Neural cell (in vitro differentiated cells): ENCODE results near the gene GALE. TPM values are rescaled to one million over a fixed set of nuclear protein-coding genes. Genes with fewer than 3 reads are reported as not detected.

ENCODE experiments used
- H2AFZ ChIP-seq: fragments of 200-600, 300-800 bp; sonication (generic), shearing (Covaris generic); 2 replicates; pipeline ENCODE4 v1.6.0; 2014; ENCODE audit warnings: low read depth, mild to moderate bottlenecking, antibody characterized with exemption, low read length, moderate library complexity
- H3F3A ChIP-seq: fragments of 200-600 bp; shearing (Covaris generic); 2 replicates; pipeline ENCODE4 v1.6.1; 2016; ENCODE audit warnings: mild to moderate bottlenecking, moderate library complexity, mixed read lengths, antibody characterized with exemption, low read length; ENCODE audit not compliant: insufficient read depth, poor library complexity, severe bottlenecking
- H3K27ac ChIP-seq: fragments of 200-600, 300-800 bp; sonication (generic), shearing (Covaris generic); 2 replicates; pipeline ENCODE4 v1.5.1; 2014; ENCODE audit warnings: mild to moderate bottlenecking, low read length, moderate library complexity
- H3K27me3 ChIP-seq: fragments of 300-800, 200-600 bp; sonication (generic), shearing (Covaris generic); 2 replicates; pipeline ENCODE4 v1.6.0; 2014; ENCODE audit warnings: mild to moderate bottlenecking, low read depth, low read length, moderate library complexity; ENCODE audit not compliant: insufficient read depth
- H3K36me3 ChIP-seq: fragments of 300-800, 200-600 bp; sonication (generic), shearing (Covaris generic); 2 replicates; pipeline ENCODE4 v1.5.1; 2014; ENCODE audit warnings: mild to moderate bottlenecking, antibody characterized with exemption, low read length, moderate library complexity; ENCODE audit not compliant: insufficient read depth
- H3K4me2 ChIP-seq: fragments of 300-800, 200-600 bp; sonication (generic), shearing (Covaris generic); 2 replicates; pipeline ENCODE4 v1.6.0; 2014; ENCODE audit warnings: mild to moderate bottlenecking, low read length
- H3K4me3 ChIP-seq: fragments of 300-800, 200-600 bp; sonication (generic), shearing (Covaris generic); 2 replicates; pipeline ENCODE4 v1.5.1; 2014; ENCODE audit warnings: mild to moderate bottlenecking, low read length, moderate library complexity
- H3K79me2 ChIP-seq: fragments of 200-600 bp; shearing (Covaris generic); replicated peaks from 2 replicates; pipeline ENCODE4 v1.6.0; 2014; ENCODE audit warnings: mild to moderate bottlenecking, low read length, moderate library complexity; ENCODE audit not compliant: insufficient read depth
- H3K9ac ChIP-seq: fragments of 300-800, 200-600 bp; sonication (generic), shearing (Covaris generic); 2 replicates; pipeline ENCODE4 v1.6.1; 2016; ENCODE audit warnings: mild to moderate bottlenecking, low read length, mixed read lengths
- H3K9me2 ChIP-seq: fragments of 200-600 bp; shearing (Covaris generic); 2 replicates; pipeline ENCODE4 v1.6.1; 2016; ENCODE audit warnings: mild to moderate bottlenecking, low read length, mixed read lengths; ENCODE audit not compliant: insufficient read depth
- H3K9me3 ChIP-seq: fragments of 200-600, 300-800 bp; sonication (generic), shearing (Covaris generic); 2 replicates; pipeline ENCODE4 v1.6.1; 2016; ENCODE audit warnings: mild to moderate bottlenecking, mixed run types, low read length, moderate library complexity, mixed read lengths
- H4K20me1 ChIP-seq: fragments of 200-600 bp; shearing (Covaris generic); 2 replicates; pipeline ENCODE4 v1.6.1; 2016; ENCODE audit warnings: mild to moderate bottlenecking, mixed run types; ENCODE audit not compliant: insufficient read depth
- EZH2 ChIP-seq: fragments of 200-600, 300-800 bp; shearing (Covaris generic), sonication (generic); IDR thresholded peaks from 2 replicates; pipeline ENCODE4 v1.6.1; 2014; ENCODE audit warnings: antibody characterized with exemption, low read length, borderline replicate concordance, mild to moderate bottlenecking; ENCODE audit not compliant: insufficient read depth, poor library complexity, severe bottlenecking
- RAD21 ChIP-seq: fragments of 450-650 bp; conservative IDR thresholded peaks from 2 replicates; pipeline ENCODE4 v1.6.1; 2014; ENCODE audit warnings: antibody characterized with exemption, mild to moderate bottlenecking, moderate library complexity
- SMC3 ChIP-seq: fragments of 450-650 bp; conservative IDR thresholded peaks from 2 replicates; pipeline ENCODE4 v1.6.1; 2014; ENCODE audit warnings: antibody characterized with exemption, mild to moderate bottlenecking, moderate library complexity; ENCODE audit not compliant: poor library complexity
- TAF1 ChIP-seq: IDR thresholded peaks from 2 replicates; pipeline ENCODE4 v1.6.1; 2012; ENCODE audit warnings: low read depth
- polyA plus RNA-seq: library from polyadenylated mRNA; depleted of rRNA; stranded (reverse); fragments of >200 nt; gene quantifications from 2 replicates; pipeline ENCODE4 v1.2.3, GENCODE V29; 2014
- TF ChIP-seq, protein P1 (sequence below): IDR thresholded peaks from 2 replicates; pipeline ENCODE4 v1.6.1; 2012; ENCODE audit warnings: borderline replicate concordance

The GALE gene
- polyA plus RNA-seq, 1 donor from 2014 or later, result 109 TPM

DNA sequence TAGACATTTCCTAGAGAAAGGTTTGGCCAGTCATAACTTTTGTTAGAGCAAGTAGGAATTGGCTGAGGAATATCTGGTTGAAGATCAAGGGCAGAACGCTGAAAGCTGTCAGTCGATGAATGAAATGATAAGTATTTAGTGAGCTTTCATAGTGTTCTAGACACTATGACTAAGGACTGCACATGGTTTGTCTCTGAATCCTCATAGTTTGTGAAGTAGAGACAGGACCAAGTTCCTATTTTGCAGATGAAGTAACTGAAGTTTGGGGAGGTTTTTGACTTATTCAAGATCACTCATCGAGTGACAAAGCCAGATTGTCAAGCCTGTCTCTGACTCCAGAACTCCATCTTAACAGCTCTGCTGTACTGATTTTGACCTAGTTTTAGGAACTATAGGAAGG, 52.5 kb downstream of the GALE start:
- Histone ChIP-seq H3F3A (no peaks in the 10 kb centered on the region), H3K9ac (no peak overlapping the region), H3K9me3 (no peaks in the 10 kb centered on the region), H3K27ac (no peak overlapping the region), H3K79me2 (peaks cover 44% of the 10 kb centered on the region), H4K20me1 (no peaks in the 10 kb centered on the region), H3K4me3 (no peak overlapping the region), H3K27me3 (no peaks in the 10 kb centered on the region), H2AFZ (no peak overlapping the region), H3K9me2 (no peaks in the 10 kb centered on the region), H3K36me3 (no peaks in the 10 kb centered on the region), H3K4me2 (no peak overlapping the region)
- TF ChIP-seq, protein P1, sequence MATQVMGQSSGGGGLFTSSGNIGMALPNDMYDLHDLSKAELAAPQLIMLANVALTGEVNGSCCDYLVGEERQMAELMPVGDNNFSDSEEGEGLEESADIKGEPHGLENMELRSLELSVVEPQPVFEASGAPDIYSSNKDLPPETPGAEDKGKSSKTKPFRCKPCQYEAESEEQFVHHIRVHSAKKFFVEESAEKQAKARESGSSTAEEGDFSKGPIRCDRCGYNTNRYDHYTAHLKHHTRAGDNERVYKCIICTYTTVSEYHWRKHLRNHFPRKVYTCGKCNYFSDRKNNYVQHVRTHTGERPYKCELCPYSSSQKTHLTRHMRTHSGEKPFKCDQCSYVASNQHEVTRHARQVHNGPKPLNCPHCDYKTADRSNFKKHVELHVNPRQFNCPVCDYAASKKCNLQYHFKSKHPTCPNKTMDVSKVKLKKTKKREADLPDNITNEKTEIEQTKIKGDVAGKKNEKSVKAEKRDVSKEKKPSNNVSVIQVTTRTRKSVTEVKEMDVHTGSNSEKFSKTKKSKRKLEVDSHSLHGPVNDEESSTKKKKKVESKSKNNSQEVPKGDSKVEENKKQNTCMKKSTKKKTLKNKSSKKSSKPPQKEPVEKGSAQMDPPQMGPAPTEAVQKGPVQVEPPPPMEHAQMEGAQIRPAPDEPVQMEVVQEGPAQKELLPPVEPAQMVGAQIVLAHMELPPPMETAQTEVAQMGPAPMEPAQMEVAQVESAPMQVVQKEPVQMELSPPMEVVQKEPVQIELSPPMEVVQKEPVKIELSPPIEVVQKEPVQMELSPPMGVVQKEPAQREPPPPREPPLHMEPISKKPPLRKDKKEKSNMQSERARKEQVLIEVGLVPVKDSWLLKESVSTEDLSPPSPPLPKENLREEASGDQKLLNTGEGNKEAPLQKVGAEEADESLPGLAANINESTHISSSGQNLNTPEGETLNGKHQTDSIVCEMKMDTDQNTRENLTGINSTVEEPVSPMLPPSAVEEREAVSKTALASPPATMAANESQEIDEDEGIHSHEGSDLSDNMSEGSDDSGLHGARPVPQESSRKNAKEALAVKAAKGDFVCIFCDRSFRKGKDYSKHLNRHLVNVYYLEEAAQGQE, result no peak
- no peak for TF ChIP-seq TAF1
- TF ChIP-seq RAD21, result no peak
- no peak for TF ChIP-seq EZH2
- no peak for TF ChIP-seq SMC3

Other genes starting within 250 kb of the GALE start
- gene ID3, start 241.3 kb downstream of the GALE start, polyA plus RNA-seq, result 8.0 and 10.2 TPM in 2 replicates
- gene RPL11, start 108.9 kb downstream of the GALE start, polyA plus RNA-seq, result 1,052 and 1,136 TPM in 2 replicates
- gene ELOA, start 57.3 kb downstream of the GALE start, polyA plus RNA-seq, result 20.0 and 25.7 TPM in 2 replicates
- gene PITHD1, start 22.3 kb downstream of the GALE start, polyA plus RNA-seq, result 242 and 267 TPM in 2 replicates
- gene LYPLA2, start 9.6 kb downstream of the GALE start, polyA plus RNA-seq, result 107 and 119 TPM in 2 replicates
- 27.6 and 29.1 TPM in 2 replicates for gene HMGCL, start 24.7 kb upstream of the GALE start, polyA plus RNA-seq
- gene FUCA1, start 67.5 kb upstream of the GALE start, polyA plus RNA-seq, result 38.5 and 50.6 TPM in 2 replicates
- not detected in 2 replicates for gene CNR2, start 112.6 kb upstream of the GALE start, polyA plus RNA-seq
- gene PNRC2, start 159.1 kb upstream of the GALE start, polyA plus RNA-seq, result 97.1 and 100 TPM in 2 replicates
- gene SRSF10, start 179.6 kb upstream of the GALE start, polyA plus RNA-seq, result 165 and 201 TPM in 2 replicates